ENCODE measurements around the gene PGP.

PGP gene

GRCh38 chr16:2226918-2227317, 12.3 kb upstream of the PGP start:
- no peak overlapping the region for H3K4me3 ChIP-seq (replicated peaks; ENCODE audit: low read depth, low read length)
- no peak for DNase-seq (ENCODE audit: low read depth)
- no peak for TF ChIP-seq CTCF (IDR thresholded peaks at IDR 0.05; ENCODE audit: low read length, missing control alignments)

DNA sequence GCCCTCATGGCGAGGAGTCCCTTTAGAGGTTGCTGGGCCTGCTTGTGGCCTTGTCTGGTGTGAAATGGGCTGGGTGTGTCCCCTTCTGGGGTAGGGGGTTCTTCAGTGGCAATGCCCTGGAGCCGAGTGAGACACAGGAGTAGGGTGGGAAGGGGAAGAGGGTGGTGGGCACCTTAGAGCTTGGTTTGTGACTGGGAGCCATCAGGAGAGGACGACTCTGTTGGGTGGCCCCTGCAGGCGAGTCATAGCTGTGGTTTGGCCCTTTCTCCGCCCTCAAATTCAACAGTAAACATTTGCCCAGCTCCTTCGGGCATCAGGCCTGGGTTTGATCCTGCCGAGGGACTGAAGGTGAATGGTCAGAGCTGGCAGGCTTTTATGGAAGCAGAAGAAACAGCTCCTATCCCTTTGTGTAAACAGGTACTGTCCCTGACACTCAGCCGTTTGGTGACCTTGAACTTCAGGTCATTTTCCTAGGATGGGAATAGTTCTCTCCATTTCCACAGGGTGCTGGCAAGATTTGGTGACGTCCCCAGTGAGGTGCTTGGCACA, 11.7 kb upstream of the PGP start:
- TF ChIP-seq CTCF (IDR thresholded peaks at IDR 0.05; ENCODE audit: low read length, missing control alignments), result no peak
- no peak for DNase-seq (ENCODE audit: low read depth)
- H3K4me3 ChIP-seq (replicated peaks; ENCODE audit: low read depth, low read length), result no peak overlapping the region

DNA sequence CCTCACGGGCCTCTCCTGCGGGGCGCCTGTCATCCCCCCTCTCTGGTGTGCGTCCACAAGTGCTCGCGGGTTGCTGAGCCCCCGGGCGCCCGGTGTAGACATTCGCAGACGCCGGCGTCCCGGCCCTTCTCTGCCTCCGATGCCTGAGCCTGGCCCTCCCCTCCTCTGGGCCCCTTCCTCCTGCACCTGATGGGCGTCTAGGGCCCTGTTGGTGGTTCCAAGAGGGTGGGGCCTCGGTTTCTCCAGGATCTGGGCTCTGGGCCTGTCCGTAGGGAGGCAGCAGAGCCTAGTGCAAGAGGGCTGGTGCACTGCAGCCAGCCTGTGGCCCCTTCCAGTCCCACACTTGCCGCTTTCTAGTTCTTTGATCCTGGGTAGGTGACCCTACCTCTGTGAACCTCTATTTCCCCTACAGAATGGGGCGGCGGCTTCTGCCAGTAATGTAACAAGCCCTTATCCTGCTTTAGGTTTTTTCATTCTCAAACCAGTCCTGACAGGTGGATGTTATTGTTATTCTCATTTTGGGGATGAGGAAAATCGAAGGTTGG, 9.4 kb upstream of the PGP start:
- TF ChIP-seq CTCF (IDR thresholded peaks at IDR 0.05; ENCODE audit: low read length, missing control alignments), result peak; percentile 28
- H3K4me3 ChIP-seq (replicated peaks; ENCODE audit: low read depth, low read length), result peak overlapping the region; percentile 88
- peak; percentile 63 for DNase-seq (ENCODE audit: low read depth)

DNA sequence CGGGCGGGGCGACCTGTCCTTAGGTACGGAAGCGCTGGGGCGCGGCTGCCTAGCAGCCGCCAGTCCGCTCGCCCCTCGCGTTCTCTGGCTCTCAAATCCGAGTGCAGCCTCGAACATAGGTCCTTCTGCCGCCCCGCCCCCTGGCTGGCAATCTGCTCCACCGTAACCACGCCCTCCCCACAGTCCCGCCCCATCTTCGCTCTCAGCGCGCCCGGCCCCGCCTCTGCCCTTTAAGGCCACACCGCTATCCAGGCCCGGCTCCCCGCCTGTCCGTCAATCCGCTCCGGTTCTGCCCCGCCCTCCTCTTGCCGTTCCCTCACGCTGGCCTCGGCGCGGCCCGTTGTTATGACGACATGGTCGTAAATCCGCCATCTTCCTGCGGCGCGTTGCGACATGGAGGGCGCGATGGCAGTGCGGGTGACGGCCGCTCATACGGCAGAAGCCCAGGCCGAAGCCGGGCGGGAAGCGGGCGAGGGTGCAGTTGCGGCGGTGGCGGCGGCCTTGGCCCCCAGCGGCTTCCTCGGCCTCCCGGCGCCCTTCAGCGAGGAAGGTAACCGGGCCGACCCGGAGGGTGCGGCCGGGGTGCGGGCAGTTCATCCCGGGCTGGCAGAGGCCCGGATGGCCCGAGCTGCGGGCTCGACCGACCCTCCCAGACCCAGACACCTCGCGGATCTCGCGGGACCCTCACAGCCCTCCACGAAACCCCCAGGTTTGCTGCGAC, 8.7 kb upstream of the PGP start, which contains the start of gene E4F1:
E4F1 (plus strand) TSS at position 371 of the 721 bp plus-strand sequence; CDS start at position 394, 23 bp downstream.
- peak within 1 kb of the TSS; percentile 88 for H3K4me3 ChIP-seq (replicated peaks; ENCODE audit: low read depth, low read length)
- no peak for TF ChIP-seq CTCF (IDR thresholded peaks at IDR 0.05; ENCODE audit: low read length, missing control alignments)
- peak; percentile 100 for DNase-seq (ENCODE audit: low read depth)

DNA sequence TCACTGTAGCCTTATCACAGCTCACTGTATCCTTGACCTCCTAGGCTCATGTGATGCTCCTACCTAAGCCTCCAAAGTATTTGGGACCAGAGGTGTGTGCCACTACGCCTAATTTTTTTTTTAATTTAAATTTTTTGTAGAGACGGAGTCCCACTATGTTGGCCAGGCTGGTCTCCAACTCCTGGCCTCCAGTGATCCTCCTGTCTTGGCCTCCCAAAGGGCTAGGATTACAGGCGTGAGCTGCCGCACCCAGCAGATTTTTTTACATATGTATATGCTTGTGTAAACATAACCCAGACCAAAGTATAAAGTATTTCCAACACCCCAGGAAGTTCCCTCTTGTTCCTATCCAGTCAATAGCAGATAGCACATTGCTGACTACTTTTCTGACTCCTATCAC, 1.7 kb upstream of the PGP start:
- TF ChIP-seq CTCF (IDR thresholded peaks at IDR 0.05; ENCODE audit: low read length, missing control alignments), result no peak
- DNase-seq (ENCODE audit: low read depth), result no peak
- no peak overlapping the region for H3K4me3 ChIP-seq (replicated peaks; ENCODE audit: low read depth, low read length)

GRCh38 chr16:2213817-2214718, 572 bp downstream of the PGP start:
- H3K4me3 ChIP-seq (replicated peaks; ENCODE audit: low read depth, low read length), result peak overlapping the region; percentile 57
- no peak for TF ChIP-seq CTCF (IDR thresholded peaks at IDR 0.05; ENCODE audit: low read length, missing control alignments)
- no peak for DNase-seq (ENCODE audit: low read depth)
